ENCODE results near the gene RNF175.

DNA sequence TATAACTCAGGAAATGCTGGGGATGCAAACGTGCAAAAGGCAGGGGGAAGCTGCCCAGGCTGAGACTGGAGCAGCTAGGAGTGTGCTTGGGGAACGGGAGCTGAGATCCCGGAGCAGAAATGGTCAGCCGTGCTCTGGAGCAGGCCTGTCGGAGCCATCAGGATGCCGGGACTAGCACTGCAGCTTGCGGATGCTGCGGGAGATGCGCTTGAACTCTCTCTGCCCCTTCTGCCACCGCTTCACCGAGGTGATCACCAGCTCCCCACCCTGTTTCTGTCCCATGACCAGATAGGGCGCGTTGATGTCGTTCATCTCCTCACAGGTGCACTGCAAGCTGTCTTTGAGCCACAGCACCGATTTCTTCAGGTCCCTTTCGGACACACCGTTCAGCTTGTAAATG is 21.5 kb upstream of the RNF175 start:
- TF ChIP-seq CTCF (IDR thresholded peaks at IDR 0.05 in 8 of 11, conservative IDR thresholded peaks at IDR 0.05 in 3 of 11) (no peak), POLR2A (IDR thresholded peaks at IDR 0.05) (no peak), POLR2AphosphoS5 (IDR thresholded peaks at IDR 0.05) (no peak)

Measured in spleen (tissue), 7 donors.